IMR-90 (cell line): ENCODE measurements around the gene STRA8. TPM values are rescaled to one million over a fixed set of nuclear protein-coding genes. Genes with fewer than 3 reads are reported as not detected.

Experiments used
- ATAC-seq: fragments of 200-7000 bp; cut with Tn5 transposase; 2 replicates; pipeline ENCODE4 v1.9.1; 2020; ENCODE audit warnings: low read depth, mild to moderate bottlenecking, moderate library complexity
- BruUV-seq: library from RNA; stranded (reverse); fragments of 400-500 nt; replicated peaks from 2 replicates; lab custom pipeline; 2021; lab: Mats Ljungman, UMichigan
- CTCF ChIA-PET: fragments of 300-600 bp; formaldehyde crosslinking; extraction: SDS; loops from one replicate; lab custom pipeline; 2021; ENCODE audit warnings: antibody characterized with exemption; lab: Yijun Ruan, JAX
- POLR2A ChIA-PET: fragments of 300-600 bp; sonication (Branson Sonifier 250); formaldehyde crosslinking; loops from one replicate; lab custom pipeline; 2022; ENCODE audit warnings: antibody characterized with exemption; ENCODE audit not compliant: unreplicated experiment; lab: Charles Lee
- DNase-seq: peaks from one replicate; pipeline ENCODE4 v3.0.0; 2013
- H2AFZ ChIP-seq: replicated peaks from 2 replicates; pipeline ENCODE3; 2013; ENCODE audit warnings: low read length, mild to moderate bottlenecking; ENCODE audit not compliant: poor library complexity
- H2AK5ac ChIP-seq: 2 replicates; pipeline ENCODE4 v1.6.1; 2013; ENCODE audit warnings: low read depth, low read length, inconsistent platforms
- H2AK9ac ChIP-seq: replicated peaks from 2 replicates; pipeline ENCODE3; 2013; ENCODE audit warnings: mild to moderate bottlenecking, low read depth, low read length, moderate library complexity; ENCODE audit not compliant: poor library complexity
- H2BK120ac ChIP-seq: 2 replicates; pipeline ENCODE4 v1.6.1; 2013; ENCODE audit warnings: low read depth, low read length, inconsistent platforms
- H2BK15ac ChIP-seq: 3 replicates; pipeline ENCODE4 v1.6.1; 2013; ENCODE audit warnings: low read depth, low read length, inconsistent platforms
- H2BK20ac ChIP-seq: 2 replicates; pipeline ENCODE4 v1.6.1; 2013; ENCODE audit warnings: low read depth, mild to moderate bottlenecking, inconsistent platforms, low read length, moderate library complexity
- H2BK5ac ChIP-seq: 2 replicates; pipeline ENCODE4 v1.6.1; 2013; ENCODE audit warnings: mild to moderate bottlenecking, low read depth, low read length, inconsistent platforms; ENCODE audit not compliant: poor library complexity, severe bottlenecking
- H3K14ac ChIP-seq: replicated peaks from 2 replicates; pipeline ENCODE4 v1.6.1; 2013; ENCODE audit warnings: low read depth, low read length, inconsistent platforms
- H3K18ac ChIP-seq: 2 replicates; pipeline ENCODE4 v1.6.1; 2013; ENCODE audit warnings: low read depth, low read length, control low read depth
- H3K23ac ChIP-seq: 2 replicates; pipeline ENCODE4 v1.6.1; 2013; ENCODE audit warnings: low read depth, low read length, inconsistent platforms
- H3K27ac ChIP-seq: 2 replicates; pipeline ENCODE4 v1.5.1; 2013; ENCODE audit warnings: mild to moderate bottlenecking, control low read depth, low read length; ENCODE audit not compliant: insufficient read depth
- H3K27me3 ChIP-seq: 2 replicates; pipeline ENCODE4 v1.6.1; 2013; ENCODE audit warnings: low read length; ENCODE audit not compliant: control insufficient read depth, insufficient read depth
- H3K36me3 ChIP-seq: 2 replicates; pipeline ENCODE4 v1.6.1; 2013; ENCODE audit warnings: low read length, mixed read lengths; ENCODE audit not compliant: control insufficient read depth, insufficient read depth
- H3K4ac ChIP-seq: 2 replicates; pipeline ENCODE4 v1.6.1; 2013; ENCODE audit warnings: low read depth, low read length, inconsistent platforms
- H3K4me1 ChIP-seq: 2 replicates; pipeline ENCODE4 v1.6.1; 2013; ENCODE audit warnings: low read length, mixed read lengths; ENCODE audit not compliant: control insufficient read depth, insufficient read depth
- H3K4me2 ChIP-seq: 2 replicates; pipeline ENCODE4 v1.6.1; 2013; ENCODE audit warnings: low read depth, mild to moderate bottlenecking, control low read depth, low read length, moderate library complexity
- H3K4me3 ChIP-seq: 2 replicates; pipeline ENCODE4 v1.5.1; 2013; ENCODE audit warnings: low read depth, mild to moderate bottlenecking, control low read depth, low read length, moderate library complexity; ENCODE audit not compliant: insufficient read depth
- H3K56ac ChIP-seq: 2 replicates; pipeline ENCODE4 v1.6.1; 2013; ENCODE audit warnings: low read length, inconsistent platforms; ENCODE audit not compliant: insufficient read depth; ENCODE audit errors: extremely low read depth
- H3K79me1 ChIP-seq, 2 experiments: 2 replicates each; pipeline ENCODE4 v1.6.1; 2013; ENCODE audit warnings: low read length in 2 of 2, inconsistent platforms in 1 of 2, low read depth in 1 of 2
- H3K9ac ChIP-seq: 2 replicates; pipeline ENCODE4 v1.6.1; 2013; ENCODE audit warnings: low read depth, low read length, control low read depth
- H3K9me1 ChIP-seq: 2 replicates; pipeline ENCODE4 v1.6.1; 2013; ENCODE audit warnings: low read length, inconsistent platforms; ENCODE audit not compliant: insufficient read depth
- H3K9me3 ChIP-seq: 2 replicates; pipeline ENCODE4 v1.6.1; 2013; ENCODE audit warnings: low read length; ENCODE audit not compliant: control insufficient read depth, insufficient read depth
- H4K20me1 ChIP-seq: 2 replicates; pipeline ENCODE4 v1.6.1; 2013; ENCODE audit warnings: low read length, inconsistent platforms; ENCODE audit not compliant: insufficient read depth
- H4K5ac ChIP-seq: 2 replicates; pipeline ENCODE4 v1.6.1; 2013; ENCODE audit warnings: mild to moderate bottlenecking, low read depth, low read length, control low read depth
- H4K8ac ChIP-seq, 2 experiments: 2 replicates each; pipeline ENCODE4 v1.6.1; 2013; ENCODE audit warnings: low read depth in 2 of 2, low read length in 2 of 2, control low read depth in 1 of 2, inconsistent platforms in 1 of 2
- H4K91ac ChIP-seq: 2 replicates; pipeline ENCODE4 v1.6.1; 2013; ENCODE audit warnings: low read depth, low read length, inconsistent platforms; ENCODE audit not compliant: insufficient read depth
- BHLHE40 ChIP-seq: fragments of 150-350 bp; IDR thresholded peaks from 2 replicates; pipeline ENCODE4 v1.6.1; 2016; ENCODE audit warnings: mild to moderate bottlenecking, low read depth, low read length
- CEBPB ChIP-seq: IDR thresholded peaks from 2 replicates; pipeline ENCODE4 v1.6.1; 2012; ENCODE audit warnings: low read depth, low read length, improper control_type of control experiment
- CHD1 ChIP-seq: IDR thresholded peaks from 2 replicates; pipeline ENCODE4 v1.6.1; 2012; ENCODE audit warnings: low read depth, low read length, improper control_type of control experiment
- FOS ChIP-seq: fragments of 150-350 bp; IDR thresholded peaks from 2 replicates; pipeline ENCODE4 v1.6.1; 2016; ENCODE audit warnings: low read depth, low read length
- MAFK ChIP-seq: IDR thresholded peaks from 2 replicates; pipeline ENCODE4 v1.6.1; 2012; ENCODE audit warnings: low read depth, low read length, improper control_type of control experiment
- MAZ ChIP-seq: IDR thresholded peaks from 2 replicates; pipeline ENCODE4 v1.6.1; 2012; ENCODE audit warnings: low read depth, mild to moderate bottlenecking, low read length, improper control_type of control experiment, moderate library complexity, borderline replicate concordance
- MXI1 ChIP-seq: IDR thresholded peaks from 2 replicates; pipeline ENCODE4 v1.6.1; 2012; ENCODE audit warnings: low read depth, mild to moderate bottlenecking, low read length, moderate library complexity, borderline replicate concordance
- NFE2L2 ChIP-seq: fragments of 150-350 bp; IDR thresholded peaks from 2 replicates; pipeline ENCODE4 v1.6.1; 2016; ENCODE audit warnings: low read depth, mild to moderate bottlenecking, low read length
- POLR2A ChIP-seq: IDR thresholded peaks from 2 replicates; pipeline ENCODE4 v1.6.1; 2012; ENCODE audit warnings: mild to moderate bottlenecking, low read depth, low read length
- RAD21 ChIP-seq: IDR thresholded peaks from 2 replicates; pipeline ENCODE4 v1.6.1; 2012; ENCODE audit warnings: low read length, improper control_type of control experiment
- RCOR1 ChIP-seq: IDR thresholded peaks from 2 replicates; pipeline ENCODE4 v1.6.1; 2012; ENCODE audit warnings: mild to moderate bottlenecking, low read length, improper control_type of control experiment; ENCODE audit not compliant: insufficient replicate concordance
- RFX5 ChIP-seq: IDR thresholded peaks from 2 replicates; pipeline ENCODE4 v1.8.0; 2012; ENCODE audit warnings: low read depth, mild to moderate bottlenecking, low read length, moderate library complexity
- SMC3 ChIP-seq: fragments of 150-350 bp; IDR thresholded peaks from 2 replicates; pipeline ENCODE4 v1.6.1; 2016; ENCODE audit warnings: low read depth, mild to moderate bottlenecking, antibody characterized with exemption, low read length, moderate library complexity
- WGBS, 2 experiments: methylation state at CpG; one replicate each; pipeline versions ENCODE4 v1.1.5 to v1.1.7; 2013; ENCODE audit warnings: missing lambda C conversion rate in 2 of 2; ENCODE audit not compliant: insufficient read length in 1 of 2; ENCODE audit errors: extremely low coverage in 2 of 2; 5-methylcytosine and 5-hydroxymethylcytosine counted together
- dilution Hi-C: fragments of 300-500 bp; cut with HindIII; formaldehyde crosslinking; loops from one replicate; pipeline ENCODE4 v1.14.3; 2018; ENCODE audit warnings: low sequenced_read_pairs; ENCODE audit not compliant: unreplicated experiment
- in situ Hi-C: fragments of 300-500 bp; cut with MboI; formaldehyde crosslinking; loops from 3 replicates; pipeline ENCODE4 v1.14.3; 2019; ENCODE audit warnings: low sequenced_read_pairs, inconsistent platforms, mixed read lengths
- intact Hi-C: fragments of 100-400 bp; cut with micrococcal nuclease; formaldehyde crosslinking; loops from 2 replicates; pipeline ENCODE4 v1.10.0; 2022
- polyA plus RNA-seq, 3 experiments: library from polyadenylated mRNA; depleted of rRNA; stranded (reverse); fragments of >200 nt; gene quantifications; 2 replicates each; pipeline ENCODE4 v1.2.3, GENCODE V29; 2012; ENCODE audit warnings: low replicate concordance in 1 of 3
- total RNA-seq: library from RNA; depleted of rRNA; stranded (reverse); fragments of >200 nt; gene quantifications from 2 replicates; pipeline ENCODE4 v1.2.3, GENCODE V29; 2012
- TF ChIP-seq, protein P1 (sequence below): conservative IDR thresholded peaks from 2 replicates; pipeline ENCODE4 v1.5.1; 2012; ENCODE audit warnings: mild to moderate bottlenecking, low read depth, low read length, improper control_type of control experiment
- TF ChIP-seq, protein P2 (sequence below): fragments of 150-350 bp; IDR thresholded peaks from 2 replicates; pipeline ENCODE4 v1.6.1; 2017; ENCODE audit warnings: mild to moderate bottlenecking, antibody characterized with exemption, low read length, low read depth
- TF ChIP-seq, protein P3 (sequence below): fragments of 150-350 bp; IDR thresholded peaks from 2 replicates; pipeline ENCODE4 v1.6.1; 2016; ENCODE audit warnings: low read depth, mild to moderate bottlenecking, low read length, moderate library complexity, borderline replicate concordance

Gene STRA8
- total and polyA plus RNA-seq, 2 of the 4 experiments (the other 2 are of a cell fraction), result not detected

DNA sequence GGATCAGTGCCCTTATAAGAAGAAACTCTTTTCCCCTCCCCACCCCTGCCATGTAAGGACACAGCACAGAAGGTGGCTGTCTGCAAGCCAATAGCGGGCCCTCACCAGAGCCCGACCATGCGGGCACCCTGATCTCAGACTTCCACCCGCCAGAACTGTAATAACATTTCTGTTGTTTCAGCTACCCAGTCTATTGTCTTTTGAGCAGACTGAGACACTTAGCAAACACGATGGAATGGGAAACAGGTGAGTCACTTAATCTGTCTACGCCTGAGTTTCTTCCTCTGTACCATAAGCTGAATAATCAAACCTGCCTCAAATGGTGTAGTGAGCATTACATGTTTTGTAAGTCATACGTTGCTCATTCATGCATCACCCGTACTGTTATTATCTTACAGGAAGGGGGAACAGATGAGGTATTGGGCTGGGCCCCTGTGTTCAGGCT, 58.2 kb downstream of the STRA8 start:
- no TSS peak for BruUV-seq
- no peaks in the 10 kb centered on the region for H3K36me3 ChIP-seq
- no peaks in the 10 kb centered on the region for H3K9me3 ChIP-seq
- no peak overlapping the region for H2BK15ac ChIP-seq
- no peak overlapping the region for H3K9ac ChIP-seq
- in situ Hi-C loops, result no loop called here
- ChIA-PET POLR2A (no interaction called here), CTCF (no interaction called here)
- peak overlapping the region; percentile 75 for H2AFZ ChIP-seq
- no peak overlapping the region for H3K27ac ChIP-seq
- DNase-seq (peak; percentile 86), ATAC-seq (peak; percentile 27; the same call in 1 of the 2 replicates)
- H3K23ac ChIP-seq, result no peak overlapping the region; the same call in 1 of the 2 replicates
- H4K8ac ChIP-seq, result no peak overlapping the region
- no peak overlapping the region for H2BK20ac ChIP-seq
- H3K27me3 ChIP-seq, result no peaks in the 10 kb centered on the region
- TF ChIP-seq POLR2A (no peak), MXI1 (no peak), CEBPB (peak; percentile 36; the same call in 1 of the 2 replicates), FOS (0 out of 2 replicates have a peak, but pooled peaks have one; percentile 10), RAD21 (no peak), CHD1 (no peak), RCOR1 (no peak), BHLHE40 (no peak), MAFK (peak; percentile 44; the same call in 1 of the 2 replicates), NFE2L2 (no peak), RFX5 (no peak), MAZ (no peak), SMC3 (no peak)
- TF ChIP-seq, protein P1, sequence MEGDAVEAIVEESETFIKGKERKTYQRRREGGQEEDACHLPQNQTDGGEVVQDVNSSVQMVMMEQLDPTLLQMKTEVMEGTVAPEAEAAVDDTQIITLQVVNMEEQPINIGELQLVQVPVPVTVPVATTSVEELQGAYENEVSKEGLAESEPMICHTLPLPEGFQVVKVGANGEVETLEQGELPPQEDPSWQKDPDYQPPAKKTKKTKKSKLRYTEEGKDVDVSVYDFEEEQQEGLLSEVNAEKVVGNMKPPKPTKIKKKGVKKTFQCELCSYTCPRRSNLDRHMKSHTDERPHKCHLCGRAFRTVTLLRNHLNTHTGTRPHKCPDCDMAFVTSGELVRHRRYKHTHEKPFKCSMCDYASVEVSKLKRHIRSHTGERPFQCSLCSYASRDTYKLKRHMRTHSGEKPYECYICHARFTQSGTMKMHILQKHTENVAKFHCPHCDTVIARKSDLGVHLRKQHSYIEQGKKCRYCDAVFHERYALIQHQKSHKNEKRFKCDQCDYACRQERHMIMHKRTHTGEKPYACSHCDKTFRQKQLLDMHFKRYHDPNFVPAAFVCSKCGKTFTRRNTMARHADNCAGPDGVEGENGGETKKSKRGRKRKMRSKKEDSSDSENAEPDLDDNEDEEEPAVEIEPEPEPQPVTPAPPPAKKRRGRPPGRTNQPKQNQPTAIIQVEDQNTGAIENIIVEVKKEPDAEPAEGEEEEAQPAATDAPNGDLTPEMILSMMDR, result no peak
- TF ChIP-seq, protein P2, sequence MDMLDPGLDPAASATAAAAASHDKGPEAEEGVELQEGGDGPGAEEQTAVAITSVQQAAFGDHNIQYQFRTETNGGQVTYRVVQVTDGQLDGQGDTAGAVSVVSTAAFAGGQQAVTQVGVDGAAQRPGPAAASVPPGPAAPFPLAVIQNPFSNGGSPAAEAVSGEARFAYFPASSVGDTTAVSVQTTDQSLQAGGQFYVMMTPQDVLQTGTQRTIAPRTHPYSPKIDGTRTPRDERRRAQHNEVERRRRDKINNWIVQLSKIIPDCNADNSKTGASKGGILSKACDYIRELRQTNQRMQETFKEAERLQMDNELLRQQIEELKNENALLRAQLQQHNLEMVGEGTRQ, result no peak
- TF ChIP-seq, protein P3, sequence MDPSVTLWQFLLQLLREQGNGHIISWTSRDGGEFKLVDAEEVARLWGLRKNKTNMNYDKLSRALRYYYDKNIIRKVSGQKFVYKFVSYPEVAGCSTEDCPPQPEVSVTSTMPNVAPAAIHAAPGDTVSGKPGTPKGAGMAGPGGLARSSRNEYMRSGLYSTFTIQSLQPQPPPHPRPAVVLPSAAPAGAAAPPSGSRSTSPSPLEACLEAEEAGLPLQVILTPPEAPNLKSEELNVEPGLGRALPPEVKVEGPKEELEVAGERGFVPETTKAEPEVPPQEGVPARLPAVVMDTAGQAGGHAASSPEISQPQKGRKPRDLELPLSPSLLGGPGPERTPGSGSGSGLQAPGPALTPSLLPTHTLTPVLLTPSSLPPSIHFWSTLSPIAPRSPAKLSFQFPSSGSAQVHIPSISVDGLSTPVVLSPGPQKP, result no peak
- no peak overlapping the region for H4K91ac ChIP-seq
- intact Hi-C loops, result no loop called here
- no peak overlapping the region for H3K18ac ChIP-seq
- no peaks in the 10 kb centered on the region for H3K79me1 ChIP-seq
- H3K56ac ChIP-seq, result no peak overlapping the region
- H4K5ac ChIP-seq, result no peak overlapping the region
- no peaks in the 10 kb centered on the region for H4K20me1 ChIP-seq
- no peak overlapping the region for H2BK5ac ChIP-seq
- H2AK9ac ChIP-seq, result no peak overlapping the region
- 70% methylated on average over 2 of the region's 8 CpGs; no CpG with 5 or more reads in 1 of the 2 experiments for WGBS, 2 experiments
- no peak overlapping the region for H3K4me2 ChIP-seq
- no peak overlapping the region for H3K4me3 ChIP-seq
- no peaks in the 10 kb centered on the region; the same call in 1 of the 2 replicates for H3K9me1 ChIP-seq
- no peak overlapping the region for H3K4ac ChIP-seq
- no peak overlapping the region for H2BK120ac ChIP-seq
- no peak overlapping the region for H2AK5ac ChIP-seq
- H3K14ac ChIP-seq, result no peak overlapping the region
- no peaks in the 10 kb centered on the region for H3K4me1 ChIP-seq
- dilution Hi-C loops, result no loop called here
